Ramos (cell line): Measurements from ENCODE around the gene IL3.

ENCODE experiments used
- in situ Hi-C: fragments of 300-500 bp; cut with MboI; formaldehyde crosslinking; loops from one replicate; pipeline ENCODE4 v1.14.3; 2022; ENCODE audit warnings: low sequenced_read_pairs; ENCODE audit not compliant: unreplicated experiment

Gene IL3, protein sequence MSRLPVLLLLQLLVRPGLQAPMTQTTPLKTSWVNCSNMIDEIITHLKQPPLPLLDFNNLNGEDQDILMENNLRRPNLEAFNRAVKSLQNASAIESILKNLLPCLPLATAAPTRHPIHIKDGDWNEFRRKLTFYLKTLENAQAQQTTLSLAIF

DNA sequence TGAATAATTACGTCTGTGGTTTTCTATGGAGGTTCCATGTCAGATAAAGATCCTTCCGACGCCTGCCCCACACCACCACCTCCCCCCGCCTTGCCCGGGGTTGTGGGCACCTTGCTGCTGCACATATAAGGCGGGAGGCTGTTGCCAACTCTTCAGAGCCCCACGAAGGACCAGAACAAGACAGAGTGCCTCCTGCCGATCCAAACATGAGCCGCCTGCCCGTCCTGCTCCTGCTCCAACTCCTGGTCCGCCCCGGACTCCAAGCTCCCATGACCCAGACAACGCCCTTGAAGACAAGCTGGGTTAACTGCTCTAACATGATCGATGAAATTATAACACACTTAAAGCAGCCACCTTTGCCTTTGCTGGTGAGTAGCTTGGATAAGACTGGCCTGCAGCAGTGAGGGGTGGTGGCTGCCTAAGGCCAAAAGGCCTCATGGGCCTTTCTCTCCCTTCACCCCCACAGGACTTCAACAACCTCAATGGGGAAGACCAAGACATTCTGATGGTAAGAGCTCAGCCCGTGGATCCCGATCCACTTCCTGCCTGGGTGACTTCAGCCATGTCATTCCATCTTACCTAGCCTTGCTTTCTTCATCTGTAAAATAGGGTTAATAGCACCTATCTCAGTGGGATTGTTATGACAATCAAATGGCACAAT is at the start of gene IL3:
IL3 (plus strand) TSS at position 155 of the 661 bp plus-strand sequence; CDS start at position 207, 52 bp downstream.
- in situ Hi-C loops: loop anchor here (10.0 kb wide), 1 partner anchor 444 kb away; no protein-coding TSS in a partner anchor

DNA sequence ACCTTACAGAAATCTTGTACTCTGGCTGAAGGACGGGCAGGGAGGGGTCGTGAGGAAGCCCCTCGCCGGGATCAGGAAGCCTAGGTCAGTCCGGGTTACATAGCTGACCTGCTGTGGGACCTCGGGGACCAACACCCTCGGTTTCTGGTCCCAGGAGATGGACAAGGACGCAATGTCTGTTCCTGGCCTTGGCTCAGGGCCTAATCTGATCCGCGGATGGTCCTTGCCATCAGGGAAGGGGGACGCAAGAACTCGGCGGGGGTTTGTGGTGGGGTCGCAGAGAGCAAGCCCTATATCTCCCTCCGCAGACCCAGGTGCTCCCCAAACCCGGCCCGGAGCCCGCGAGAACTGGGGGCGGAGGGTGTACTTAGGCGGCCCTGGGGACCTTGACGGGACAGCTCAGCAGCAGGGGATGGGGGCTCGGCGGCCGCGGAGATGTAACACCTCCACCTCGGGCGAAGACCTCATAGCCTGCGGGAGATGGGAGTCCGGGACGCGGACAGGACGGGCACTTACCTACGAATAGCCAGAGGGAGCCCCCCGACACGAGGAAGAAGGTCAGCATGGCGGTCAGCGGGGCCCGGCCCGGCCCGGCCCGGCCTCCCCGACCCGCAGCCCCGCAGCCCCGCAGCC is 49.4 kb upstream of the IL3 start:
- in situ Hi-C loops: loop anchor here (25.0 kb wide), 1 partner anchor 899 kb away; no protein-coding TSS in a partner anchor

GRCh38 chr5:132011622-132012343 is 48.7 kb upstream of the IL3 start, which contains the start of gene ACSL6:
Gene ACSL6 (minus strand): TSS chr5:132011658. CDS start chr5:132011553, 105 bp downstream.
- in situ Hi-C loops: loop anchor here (25.0 kb wide), 1 partner anchor 899 kb away; no protein-coding TSS in a partner anchor

- in situ Hi-C loops: loop anchor here (25.0 kb wide), 1 partner anchor 900 kb away; no protein-coding TSS in a partner anchor
Measured at GRCh38 chr5:132012371-132013005, 48.0 kb upstream of the IL3 start.

- in situ Hi-C loops: loop anchor here (25.0 kb wide), 1 partner anchor 901 kb away; no protein-coding TSS in a partner anchor
Measured at GRCh38 chr5:132013006-132013689, 47.3 kb upstream of the IL3 start.

- in situ Hi-C loops: loop anchor here (25.0 kb wide), 1 partner anchor 901 kb away; no protein-coding TSS in a partner anchor
Measured at GRCh38 chr5:132013711-132014110, 46.7 kb upstream of the IL3 start.

- in situ Hi-C loops: loop anchor here (25.0 kb wide), 1 partner anchor 904 kb away; no protein-coding TSS in a partner anchor
Measured at GRCh38 chr5:132016721-132017250, 43.7 kb upstream of the IL3 start.

DNA sequence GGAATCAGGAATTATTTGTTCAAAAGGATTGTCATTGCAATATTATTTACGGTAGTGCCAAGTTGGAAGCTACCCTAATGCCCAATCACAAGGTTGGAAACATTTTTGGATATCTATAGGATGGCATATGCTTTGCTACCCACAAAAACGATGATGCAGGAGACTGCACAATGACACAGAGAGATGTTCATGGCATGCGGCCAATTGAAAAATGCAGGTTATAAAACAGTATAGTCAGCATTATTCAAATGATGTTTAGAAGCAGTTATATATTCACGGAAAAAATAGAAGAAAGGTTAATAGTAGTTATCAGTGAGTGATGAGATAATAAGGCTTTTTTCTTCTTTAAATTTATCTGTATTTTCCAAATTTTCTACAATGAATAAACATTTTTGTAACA is 43.1 kb upstream of the IL3 start:
- in situ Hi-C loops: loop anchor here (25.0 kb wide), 1 partner anchor 905 kb away; no protein-coding TSS in a partner anchor

- in situ Hi-C loops: loop anchor here (25.0 kb wide), 1 partner anchor 906 kb away; no protein-coding TSS in a partner anchor
Measured at GRCh38 chr5:132017738-132018625, 42.5 kb upstream of the IL3 start.

DNA sequence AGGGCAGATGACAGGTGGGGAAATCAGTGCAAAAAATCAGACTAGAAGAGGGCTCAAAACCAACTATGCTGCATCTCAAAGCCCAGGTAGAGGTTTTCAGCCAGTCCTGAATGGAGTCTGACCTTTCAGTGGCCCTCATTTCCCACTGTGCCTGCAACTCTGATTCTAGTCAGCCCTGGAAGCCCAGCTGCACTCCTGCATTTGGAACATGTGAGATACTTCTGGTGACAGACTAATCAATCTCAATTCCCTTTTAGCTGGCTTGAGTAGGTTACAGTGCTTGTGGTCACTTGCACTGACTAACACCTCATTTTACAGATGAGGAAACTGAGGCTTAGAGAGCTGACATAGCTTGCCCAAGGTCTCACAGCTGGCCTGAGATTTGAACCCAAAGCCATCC is 41.1 kb upstream of the IL3 start:
- in situ Hi-C loops: loop anchor here (25.0 kb wide), 1 partner anchor 907 kb away; no protein-coding TSS in a partner anchor

DNA sequence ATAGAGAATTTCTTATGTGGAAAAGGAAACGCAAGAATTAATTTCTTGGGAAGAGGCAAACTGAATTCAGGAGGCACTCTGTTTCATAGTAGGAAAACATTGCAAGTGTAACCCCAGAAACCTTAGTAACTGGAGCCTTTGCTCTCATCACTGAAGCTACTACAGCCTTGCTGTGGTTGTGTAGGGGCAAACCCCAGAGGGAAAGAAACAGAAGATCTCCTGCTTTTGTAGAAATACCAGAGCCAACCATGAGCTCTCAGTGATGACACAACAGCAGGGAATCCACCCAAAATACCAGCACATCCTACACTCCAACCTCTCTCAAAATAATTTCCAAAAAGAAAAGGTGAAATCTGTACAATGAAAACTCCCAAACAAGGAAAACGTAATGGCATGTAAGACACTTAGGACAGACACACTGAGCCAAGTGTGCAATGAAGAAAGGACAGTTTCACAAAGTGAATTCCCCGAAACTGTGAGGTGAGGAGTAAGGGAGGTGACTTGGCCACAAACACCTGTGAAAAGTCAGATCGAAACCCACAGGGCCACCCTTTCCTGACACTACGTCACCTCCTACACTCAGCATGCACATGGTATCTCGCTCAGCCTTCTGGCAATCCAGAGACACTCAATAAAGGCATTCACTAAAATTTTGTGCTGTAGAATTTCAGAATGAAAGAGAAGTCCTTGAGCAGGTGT is 40.4 kb upstream of the IL3 start:
- in situ Hi-C loops: loop anchor here (25.0 kb wide), 1 partner anchor 908 kb away; no protein-coding TSS in a partner anchor

DNA sequence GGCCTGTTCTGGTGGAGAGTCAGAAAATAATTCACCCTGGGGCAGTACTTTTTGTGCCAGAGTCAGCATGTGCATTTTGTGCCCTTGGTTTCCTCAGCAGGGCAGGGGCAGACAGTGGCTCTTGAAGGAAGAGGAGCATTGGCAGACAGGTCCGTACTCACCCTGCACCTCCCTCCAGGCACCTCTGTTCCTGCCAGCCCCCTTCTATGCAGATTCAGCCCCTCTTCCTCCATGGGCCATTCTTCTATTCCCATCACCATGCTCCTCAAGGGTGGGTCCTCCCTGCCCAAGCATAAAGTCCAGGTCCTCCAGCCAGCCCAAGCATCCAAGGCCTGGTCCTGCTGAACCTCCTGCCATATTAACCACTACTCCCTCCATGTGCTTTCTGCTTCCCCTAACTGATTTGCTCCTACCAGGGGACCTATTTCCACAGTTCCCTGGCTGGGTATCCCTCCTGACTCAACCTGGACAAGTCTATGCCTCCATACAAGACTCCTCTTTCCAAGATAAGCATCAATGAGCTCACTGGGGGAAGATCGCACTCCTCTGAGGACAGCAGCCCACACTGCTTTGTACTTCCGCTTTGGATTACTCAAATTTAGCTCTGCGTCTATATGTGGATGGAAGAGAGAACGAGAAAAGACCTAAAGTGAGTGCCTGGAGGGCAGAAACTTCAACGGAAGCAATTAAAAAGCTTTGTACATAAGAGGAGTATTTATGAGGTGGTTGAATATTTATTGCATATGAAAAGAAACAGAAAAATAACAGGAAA is 39.7 kb upstream of the IL3 start:
- in situ Hi-C loops: loop anchor here (25.0 kb wide), 1 partner anchor 908 kb away; no protein-coding TSS in a partner anchor

GRCh38 chr5:132021654-132022053 is 38.8 kb upstream of the IL3 start:
- in situ Hi-C loops: loop anchor here (25.0 kb wide), 1 partner anchor 909 kb away; no protein-coding TSS in a partner anchor

GRCh38 chr5:132022737-132023136 is 37.7 kb upstream of the IL3 start:
- in situ Hi-C loops: loop anchor here (25.0 kb wide), 1 partner anchor 910 kb away; no protein-coding TSS in a partner anchor

- in situ Hi-C loops: loop anchor here (25.0 kb wide), 1 partner anchor 911 kb away; no protein-coding TSS in a partner anchor
Measured at GRCh38 chr5:132023258-132024116, 37.0 kb upstream of the IL3 start.
